ENCODE measurements around the gene MYO18B.

- TF ChIP-seq CTCF (IDR thresholded peaks at IDR 0.05; ENCODE audit: extremely low read depth in 1 of 2, insufficient read depth in 1 of 2, low read depth in 1 of 2, low read length in 2 of 2) (no peak), POLR2A (IDR thresholded peaks at IDR 0.05; ENCODE audit: low read depth, low read length) (no peak)
Observed at GRCh38 chr22:25953276-25953675, 211.3 kb downstream of the MYO18B start.

Measured in endothelial cell of umbilical vein (primary cell).